ENCODE data around the gene RIPOR2.
"Not testable (repeated sequence)": the region's sequence is repeated elsewhere in the genome, so short reads cannot be mapped to it uniquely, and the experiment has no call there.

RIPOR2 gene

DNA sequence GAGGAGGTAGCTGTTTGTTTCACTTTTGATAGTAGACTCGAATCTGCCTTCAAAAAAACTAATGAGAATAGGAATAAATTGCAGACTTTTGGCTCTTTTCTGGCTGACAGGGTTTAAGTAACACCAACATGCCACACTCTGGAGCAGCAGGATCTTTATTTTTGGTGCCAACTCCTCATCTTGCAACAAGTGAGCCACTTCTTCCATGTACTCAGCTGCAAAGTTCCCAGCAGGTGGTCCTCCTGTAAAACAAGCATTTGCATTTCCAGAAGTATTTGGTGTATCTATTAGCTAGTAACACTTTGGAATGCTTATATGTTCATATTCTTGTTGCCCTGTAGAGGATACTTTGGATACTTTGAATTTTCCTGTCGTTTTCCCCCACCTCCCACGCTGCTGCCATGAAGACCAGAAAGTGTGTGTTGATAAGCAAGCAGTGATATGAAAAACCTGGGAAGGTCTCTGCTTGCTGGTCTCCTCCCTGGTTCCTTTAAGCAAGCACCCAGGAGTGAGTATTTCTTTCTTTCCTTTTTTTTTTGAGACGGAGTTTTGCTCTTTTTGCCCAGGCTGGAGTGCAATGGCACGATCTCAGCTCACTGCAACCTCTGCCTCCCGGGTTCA lies 138.1 kb downstream of the RIPOR2 start:
- DNase-seq = no peak

DNA sequence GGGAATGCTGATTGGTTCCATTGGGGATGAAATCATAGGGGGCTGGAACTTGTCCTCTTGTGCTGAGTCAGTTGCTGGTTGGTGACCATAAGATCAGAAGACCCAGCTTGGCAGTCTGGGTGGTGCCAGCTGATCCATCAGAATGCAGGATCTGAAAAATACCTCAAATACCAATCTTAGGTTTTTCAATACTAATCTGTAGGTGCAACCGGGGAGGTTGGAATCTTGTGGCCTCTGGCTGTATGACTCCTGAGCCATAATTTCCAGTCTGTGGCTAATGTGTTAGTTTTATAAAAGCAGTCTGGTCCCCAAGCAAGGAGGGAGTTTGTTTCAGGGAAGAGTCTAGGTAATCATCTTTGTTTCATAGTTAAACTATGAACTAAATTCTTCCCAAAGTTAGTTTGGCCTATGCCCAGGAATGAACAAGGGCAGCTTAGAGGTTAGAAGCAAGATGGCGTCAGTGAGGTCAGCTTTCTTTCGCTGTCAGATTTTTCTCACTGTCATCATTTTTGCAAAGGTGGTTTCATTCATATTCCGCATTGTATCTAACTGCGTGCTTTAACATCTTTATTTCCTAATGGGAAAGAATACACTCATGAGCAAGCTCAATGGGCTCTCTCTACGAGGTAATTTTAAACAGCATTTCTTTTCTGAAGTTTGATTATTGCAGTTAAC lies 139.0 kb downstream of the RIPOR2 start:
- DNase-seq = no peak

DNA sequence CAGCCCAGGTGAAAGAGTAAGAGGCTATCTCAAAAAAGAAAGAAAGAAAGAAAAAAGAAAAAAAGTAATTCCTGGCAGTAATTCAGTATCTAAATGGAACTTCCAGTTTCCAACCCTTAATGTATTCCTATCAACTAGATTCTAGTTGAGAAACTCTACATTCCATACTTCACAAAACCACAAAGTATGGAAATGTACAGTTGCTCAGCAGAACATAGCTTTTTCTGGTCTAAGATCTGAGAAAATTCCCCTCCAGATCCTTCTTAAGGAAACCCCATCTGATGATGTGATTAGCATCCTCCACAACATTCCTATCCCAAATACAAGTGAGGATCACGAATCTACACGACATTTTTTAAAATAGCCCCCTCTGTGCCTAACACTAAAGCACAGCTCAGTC lies 140.7 kb downstream of the RIPOR2 start:
- DNase-seq = no peak

DNA sequence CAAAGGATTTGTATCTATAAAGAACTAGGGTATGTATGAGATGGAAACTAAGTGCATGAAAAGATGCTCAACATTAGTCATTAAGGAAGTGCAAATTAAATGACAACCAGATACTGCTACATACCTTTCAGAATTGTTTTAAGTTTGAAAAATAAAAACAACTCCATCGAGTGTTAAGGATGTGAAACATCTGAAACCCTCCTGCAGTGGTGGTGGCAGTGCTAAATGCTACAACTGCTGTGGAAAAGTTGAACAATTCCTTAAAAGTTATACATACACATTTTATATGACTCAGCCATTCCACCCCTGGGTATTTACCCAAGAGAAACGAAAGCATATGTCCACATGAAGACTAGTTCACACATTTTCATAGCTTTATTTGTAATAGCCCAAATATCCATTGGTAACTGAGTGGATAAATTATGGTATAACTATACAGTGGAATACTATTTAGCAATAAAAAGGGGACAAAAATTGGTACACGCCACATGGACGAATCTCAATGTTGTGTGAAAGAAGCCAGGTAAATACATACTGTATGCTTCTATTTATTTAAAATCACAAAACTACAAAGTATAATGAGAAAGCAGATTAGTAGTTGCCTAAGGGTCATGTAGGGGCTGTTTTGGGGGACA lies 147.6 kb downstream of the RIPOR2 start:
- no peak for DNase-seq

DNA sequence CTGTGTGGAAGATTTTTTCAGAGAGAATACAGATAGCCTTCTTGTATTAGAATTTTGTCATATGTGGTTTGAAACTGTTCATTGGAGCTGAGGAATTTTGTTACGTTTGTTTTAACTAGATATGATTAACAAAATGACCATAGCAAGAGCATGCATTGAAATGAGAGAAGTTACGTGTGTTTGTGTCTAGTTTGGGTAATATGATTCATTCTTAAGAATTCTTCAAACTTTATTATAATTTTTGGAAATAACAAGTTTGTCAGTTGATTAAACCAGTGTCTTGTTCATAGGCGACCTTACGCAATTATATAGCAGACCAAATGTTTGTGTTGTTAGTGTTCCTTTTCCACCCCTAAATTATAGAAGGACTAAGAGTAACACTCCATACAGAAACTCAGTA lies 155.6 kb downstream of the RIPOR2 start:
- DNase-seq = no peak

DNA sequence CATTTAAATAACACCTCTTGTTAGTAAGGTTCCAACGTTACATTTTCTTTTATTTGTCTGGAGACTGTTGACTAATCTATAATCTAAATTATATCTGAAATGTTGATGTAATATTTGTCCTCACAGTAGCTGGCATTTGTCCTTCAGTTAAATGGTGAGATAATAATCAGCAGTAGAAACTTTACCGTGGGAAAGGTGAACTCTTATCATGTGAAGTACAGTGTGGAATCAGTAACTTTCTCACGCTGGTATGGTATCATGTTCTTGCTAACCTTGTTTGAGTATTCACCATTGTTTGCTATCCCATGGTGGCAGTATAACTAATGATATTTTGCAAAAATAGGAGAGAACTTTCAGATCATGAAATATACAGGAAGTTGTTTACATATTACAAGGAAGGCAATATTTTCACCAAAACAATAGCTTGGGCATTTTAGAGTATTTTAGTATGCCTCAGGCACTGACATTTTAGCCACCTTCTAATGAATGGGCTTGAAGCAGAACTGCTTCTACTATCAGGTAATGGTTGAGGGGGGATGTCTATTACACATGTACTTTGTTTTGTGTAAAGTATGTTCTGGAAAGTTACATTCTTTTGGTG lies 156.2 kb downstream of the RIPOR2 start:
- DNase-seq = no peak

DNA sequence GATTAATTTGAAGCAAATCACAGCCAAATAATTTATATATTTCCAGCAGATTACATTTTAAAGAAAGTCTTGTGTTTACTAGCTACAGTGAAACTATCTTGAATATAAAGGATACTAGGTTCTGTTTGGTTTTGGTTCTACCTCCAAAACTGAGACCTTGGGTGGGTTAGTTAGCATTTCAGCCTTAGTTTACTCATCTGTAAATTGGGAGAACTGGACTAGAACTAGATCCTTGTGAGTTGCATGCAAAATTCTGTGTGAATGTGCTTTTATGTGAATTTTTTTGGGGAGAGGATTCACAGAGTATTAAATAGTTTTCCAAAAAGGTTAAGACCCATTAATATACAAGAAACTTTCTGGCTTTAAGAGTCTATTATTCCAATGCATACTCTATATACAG lies 156.9 kb downstream of the RIPOR2 start:
- no peak for DNase-seq

DNA sequence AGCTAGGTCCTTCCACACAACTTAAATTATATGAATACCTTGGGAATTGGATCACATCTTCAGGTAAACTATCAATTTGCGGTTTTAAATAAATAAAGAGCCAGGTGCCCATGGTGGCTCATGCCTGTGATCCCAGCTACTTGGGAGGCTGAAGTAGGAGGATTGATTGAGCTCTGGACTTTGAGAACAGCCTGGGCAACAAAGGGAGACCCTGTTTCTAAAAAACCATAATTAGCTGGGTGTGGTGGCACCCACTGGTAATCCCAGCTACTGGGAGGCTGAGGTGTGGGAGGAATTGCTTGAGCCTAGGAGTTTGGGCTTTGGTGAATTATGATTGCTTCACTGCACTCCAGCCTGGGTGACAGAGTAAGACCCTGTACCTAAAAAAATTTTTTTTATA lies 157.6 kb downstream of the RIPOR2 start:
- DNase-seq = no peak

DNA sequence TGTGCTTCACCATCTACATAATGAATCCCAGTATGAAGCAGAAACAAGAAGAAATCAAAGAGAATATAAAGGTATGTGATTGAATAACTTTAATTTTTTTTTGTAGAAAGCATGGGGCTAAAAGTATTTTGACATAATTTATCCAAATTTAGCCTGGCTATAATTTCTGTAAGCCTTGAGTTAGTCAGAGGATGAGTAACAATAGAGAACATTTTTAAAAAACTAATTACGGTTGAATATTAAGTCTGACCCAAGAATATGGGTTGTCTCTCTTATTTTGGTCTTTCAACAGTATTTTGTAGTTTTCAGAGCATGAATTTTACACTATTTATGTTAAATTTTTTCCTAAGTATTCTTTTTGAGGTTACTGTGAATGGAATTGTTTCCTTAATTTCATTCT lies 158.5 kb downstream of the RIPOR2 start:
- DNase-seq = no peak

DNA sequence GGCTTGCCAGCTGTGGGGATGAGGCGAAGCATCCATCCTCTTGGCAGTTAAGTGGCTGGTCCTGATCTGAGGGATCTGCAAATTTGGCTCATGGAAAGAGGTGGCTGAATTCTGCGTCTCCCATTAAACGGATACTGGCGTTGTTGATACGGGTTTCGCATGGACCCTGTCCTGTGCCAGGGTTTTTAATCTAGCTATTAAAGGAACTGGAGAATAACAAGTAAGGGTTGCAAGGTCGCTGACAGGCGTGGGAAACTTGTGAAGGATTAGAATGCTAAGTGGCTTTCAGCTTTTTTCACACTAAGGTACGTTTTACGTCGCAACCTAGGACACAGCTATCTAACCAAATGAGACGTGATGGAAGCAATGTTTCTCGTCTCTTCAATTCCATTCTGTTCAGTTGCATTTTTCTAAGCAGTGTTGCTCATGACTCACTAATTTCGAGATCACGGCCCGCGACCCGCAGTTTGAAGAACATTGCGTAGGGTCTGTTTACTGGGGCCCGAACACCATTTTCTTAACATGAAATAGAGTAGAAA lies 160.2 kb downstream of the RIPOR2 start:
- DNase-seq = no peak

DNA sequence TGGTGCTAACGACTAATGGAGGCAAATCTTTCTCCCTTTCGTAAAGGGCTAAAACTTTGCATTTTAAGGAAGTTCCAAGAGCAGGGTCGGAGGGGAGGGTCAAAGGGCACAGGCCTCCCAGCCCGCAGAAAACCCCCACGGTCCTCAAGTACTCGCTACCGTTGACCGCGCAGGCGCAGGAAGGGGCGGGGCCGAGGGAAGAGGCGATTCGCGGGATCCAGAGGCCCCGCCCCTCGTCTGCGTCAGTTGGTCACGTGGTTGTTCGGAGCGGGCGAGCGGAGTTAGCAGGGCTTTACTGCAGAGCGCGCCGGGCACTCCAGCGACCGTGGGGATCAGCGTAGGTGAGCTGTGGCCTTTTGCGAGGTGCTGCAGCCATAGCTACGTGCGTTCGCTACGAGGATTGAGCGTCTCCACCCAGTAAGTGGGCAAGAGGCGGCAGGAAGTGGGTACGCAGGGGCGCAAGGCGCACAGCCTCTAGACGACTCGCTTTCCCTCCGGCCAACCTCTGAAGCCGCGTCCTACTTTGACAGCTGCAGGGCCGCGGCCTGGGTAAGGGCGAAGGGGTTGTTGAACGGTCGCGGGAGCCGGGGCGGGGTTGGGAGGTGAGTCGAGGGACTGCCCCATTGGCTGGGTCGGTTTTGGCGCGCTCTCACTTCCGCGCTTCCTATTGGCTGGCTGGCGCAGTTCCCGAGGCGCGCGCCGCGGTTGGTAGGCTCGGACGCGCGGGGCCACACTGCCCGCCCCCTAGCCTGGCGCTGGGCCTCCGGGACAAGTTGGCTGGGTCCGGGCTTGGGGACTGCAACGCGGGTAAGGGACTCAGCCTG lies 160.9 kb downstream of the RIPOR2 start, which contains the start of gene GMNN:
TSS of gene GMNN (plus strand) at position 242 of the 824 bp plus-strand sequence. CDS start 2,310 bp downstream, outside the sequence.
- peak; percentile 97 for DNase-seq

DNA sequence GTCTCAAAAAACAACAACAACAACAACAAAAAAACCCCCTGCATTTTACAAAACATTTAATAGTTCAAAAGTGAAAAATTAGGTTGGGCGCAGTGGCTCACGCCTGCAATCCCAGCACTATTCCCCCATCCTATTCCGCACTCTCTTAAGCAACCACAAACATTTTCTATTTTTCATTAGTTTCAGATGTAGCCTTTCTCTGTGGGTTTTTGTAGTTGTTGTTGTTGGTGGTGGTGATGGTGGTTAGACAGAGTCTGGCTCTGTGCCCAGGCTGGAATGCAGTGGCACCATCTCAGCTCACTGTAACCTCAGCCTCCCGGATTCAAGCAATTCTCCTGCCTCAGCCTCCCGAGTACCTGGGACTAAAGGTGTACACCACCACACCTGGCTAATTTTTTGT lies 167.4 kb downstream of the RIPOR2 start:
- no peak for DNase-seq

DNA sequence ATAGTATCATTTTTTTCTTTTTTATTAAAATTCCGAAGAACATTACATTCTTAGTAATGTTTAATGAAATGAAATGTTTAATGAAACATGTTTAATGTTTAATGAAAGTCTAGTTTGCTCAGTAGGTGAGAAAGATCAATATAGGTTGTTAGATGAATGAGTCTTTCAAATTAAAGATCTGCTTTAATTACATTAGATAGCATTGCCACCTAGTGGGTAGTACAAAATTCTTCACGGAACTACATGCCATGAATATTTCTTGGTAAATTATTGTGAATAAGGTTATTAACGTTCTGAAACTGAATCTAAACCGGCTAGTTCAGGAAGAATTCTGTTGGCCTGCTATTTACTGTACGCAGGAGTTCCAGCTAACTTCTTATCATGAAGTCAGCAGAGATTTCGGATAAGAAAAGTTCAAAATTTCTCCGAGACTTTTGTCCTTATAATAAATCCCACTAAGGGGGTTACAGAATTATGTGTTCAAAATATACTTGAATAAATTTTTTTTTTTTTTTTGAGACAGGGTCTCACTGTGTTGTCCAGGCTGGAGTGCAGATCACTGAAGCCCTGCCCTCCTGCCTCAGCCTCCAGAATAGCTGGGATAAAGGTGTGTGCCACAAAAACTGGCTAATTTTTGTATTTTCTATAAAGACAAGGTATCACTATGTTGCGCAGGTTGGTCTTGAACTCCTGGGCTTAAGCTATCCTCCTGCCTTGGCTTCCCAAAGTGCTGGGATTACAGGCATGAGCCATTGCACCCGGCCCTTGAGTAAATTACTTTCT lies 168.9 kb downstream of the RIPOR2 start:
- DNase-seq = peak; percentile 32

DNA sequence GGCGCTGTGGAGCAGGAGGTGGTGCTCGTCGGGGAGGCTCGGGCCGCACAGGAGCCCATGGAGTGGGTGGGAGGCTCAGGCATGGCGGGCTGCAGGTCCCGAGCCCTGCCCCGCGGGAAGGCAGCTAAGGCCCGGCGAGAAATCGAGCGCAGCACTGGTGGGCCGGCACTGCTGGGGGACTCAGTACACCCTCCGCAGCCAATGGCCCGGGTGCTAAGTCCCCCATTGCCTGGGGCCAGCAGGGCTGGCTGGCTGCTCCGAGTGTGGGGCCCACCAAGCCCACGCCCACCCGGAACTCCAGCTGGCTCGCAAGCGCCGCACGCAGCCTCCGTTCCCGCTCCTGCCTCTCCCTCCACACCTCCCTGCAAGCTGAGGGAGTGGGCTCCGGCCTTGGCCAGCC lies 169.8 kb downstream of the RIPOR2 start:
- DNase-seq = not testable (repeated sequence)

DNA sequence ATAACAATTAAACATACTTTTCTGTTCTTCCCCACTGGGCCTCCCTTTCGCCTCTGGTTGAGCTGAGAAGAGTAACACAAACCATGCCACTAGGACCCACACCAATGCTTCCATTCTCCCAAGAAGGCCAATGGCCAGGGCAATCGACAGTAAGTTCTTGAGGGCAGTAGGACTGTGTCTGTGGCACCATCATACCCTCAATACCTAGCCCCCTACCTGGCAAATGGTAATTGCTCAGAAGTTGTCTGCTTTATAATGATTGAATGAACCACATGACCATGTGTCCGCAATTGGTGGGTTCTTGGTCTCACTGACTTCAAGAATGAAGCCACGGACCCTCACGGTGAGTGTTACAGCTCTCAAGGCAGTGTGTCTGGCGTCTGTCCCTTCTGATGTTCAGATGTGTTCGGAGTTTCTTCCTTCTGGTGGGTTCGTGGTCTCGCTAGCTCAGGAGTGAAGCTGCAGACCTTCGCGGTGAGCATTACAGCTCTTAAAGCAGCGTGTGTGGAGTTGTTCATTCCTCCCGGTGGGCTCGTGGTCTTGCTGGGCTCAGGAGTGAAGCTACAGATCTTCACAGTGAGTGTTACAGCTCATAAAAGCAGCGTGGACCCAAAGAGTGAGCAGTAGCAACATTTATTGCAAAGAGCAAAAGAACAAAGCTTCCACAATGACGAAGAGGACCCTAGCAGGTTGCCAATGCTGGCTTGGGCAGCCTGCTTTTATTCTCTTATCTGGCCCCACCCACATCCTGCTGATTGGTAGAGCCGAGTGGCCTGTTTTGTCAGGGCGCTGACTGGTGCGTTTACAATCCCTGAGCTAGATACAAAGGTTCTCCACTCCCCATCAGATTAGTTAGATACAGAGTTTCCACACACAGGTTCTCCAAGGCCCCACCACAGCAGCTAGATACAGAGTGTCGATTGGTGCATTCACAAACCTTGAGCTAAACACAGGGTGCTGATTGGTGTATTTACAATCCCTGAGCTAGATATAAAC lies 170.6 kb downstream of the RIPOR2 start:
- not testable (repeated sequence) for DNase-seq

DNA sequence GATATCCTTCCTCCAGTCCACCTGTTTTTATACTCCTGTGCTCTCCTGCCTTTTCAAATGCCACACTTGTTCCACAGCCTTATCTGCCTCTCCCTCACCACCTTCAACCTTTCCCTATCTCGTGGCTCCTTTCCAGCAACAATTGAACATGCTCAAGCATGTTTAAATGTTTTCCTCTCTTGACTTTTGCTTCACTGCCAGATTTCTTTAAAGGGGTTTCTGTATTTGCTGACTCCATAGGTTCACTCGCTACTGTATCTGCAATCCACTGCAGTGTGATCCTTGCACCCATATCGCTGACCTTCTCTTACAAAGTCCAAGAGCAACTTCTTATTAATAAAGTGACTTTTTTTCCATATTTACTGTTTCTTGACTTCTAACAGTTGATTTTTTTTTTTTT lies 172.2 kb downstream of the RIPOR2 start:
- DNase-seq = no peak

DNA sequence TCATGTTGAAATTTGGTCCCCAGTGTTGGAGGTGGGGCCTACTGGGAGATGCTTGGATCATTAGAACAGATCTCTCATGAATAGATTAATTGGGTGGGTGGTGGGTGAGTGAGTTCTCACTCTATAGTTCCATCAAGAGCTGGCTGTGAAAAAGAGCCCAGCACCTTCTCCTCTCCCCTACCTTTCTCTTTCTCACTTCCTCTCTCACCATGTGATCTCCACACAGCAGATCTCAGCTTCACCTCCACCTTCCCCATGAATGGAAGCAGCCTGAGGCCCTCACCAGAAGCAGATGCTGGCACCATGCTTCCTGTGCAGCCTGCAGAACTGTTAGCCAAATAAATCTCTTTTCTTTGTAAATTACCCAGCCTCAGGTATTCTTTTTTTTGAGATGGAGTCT lies 173.9 kb downstream of the RIPOR2 start:
- no peak for DNase-seq

DNA sequence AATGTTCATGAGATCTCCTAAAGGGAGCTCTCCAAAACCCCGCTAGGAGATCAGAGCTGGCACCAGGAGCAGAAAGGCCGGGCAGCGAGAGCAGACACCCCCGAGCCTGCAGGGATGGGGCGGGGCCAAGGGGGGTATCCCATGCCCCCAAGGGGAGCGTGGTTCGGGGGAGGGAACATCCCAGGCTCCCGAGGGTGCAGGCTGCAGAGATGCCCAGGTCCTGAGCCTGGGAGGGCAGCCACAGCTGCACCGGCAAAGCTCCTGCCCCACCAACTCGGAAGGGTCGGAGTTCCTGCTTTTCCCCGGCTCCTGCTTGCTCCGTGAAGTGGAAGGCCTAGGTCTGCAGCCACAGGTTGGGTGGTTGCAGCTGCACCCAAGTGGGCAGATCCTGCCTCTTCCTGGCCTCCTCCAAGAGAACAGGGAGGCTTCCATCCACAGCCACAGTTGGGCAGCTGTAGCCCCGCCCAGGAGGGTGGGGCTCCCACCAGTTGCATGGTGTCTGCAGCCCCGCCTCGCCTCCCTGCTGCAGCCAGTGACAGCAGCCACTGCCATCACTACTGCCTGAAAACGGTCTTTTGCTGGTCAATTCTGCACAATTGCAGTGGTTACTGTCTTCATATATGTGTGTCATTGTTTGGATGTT lies 174.4 kb downstream of the RIPOR2 start:
- DNase-seq = no peak

DNA sequence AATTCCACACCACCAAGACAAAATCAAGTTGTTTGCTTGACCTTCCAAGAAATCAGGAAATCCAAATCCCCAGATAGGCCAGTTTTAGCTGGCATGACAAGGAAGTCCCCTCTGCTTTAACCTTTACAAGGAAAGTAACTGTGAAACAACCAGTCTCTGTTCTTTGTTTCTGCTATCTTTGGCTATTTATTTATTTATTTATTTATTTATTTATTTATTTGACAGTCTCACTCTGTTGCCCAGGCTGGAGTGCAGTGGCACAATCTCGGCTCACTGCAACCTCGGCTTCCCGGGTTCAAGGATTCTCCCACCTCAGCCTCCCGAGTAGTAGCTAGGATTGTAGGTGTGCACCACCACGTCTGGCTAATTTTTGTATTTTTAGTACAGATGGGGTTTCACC lies 175.6 kb downstream of the RIPOR2 start:
- no peak for DNase-seq

DNA sequence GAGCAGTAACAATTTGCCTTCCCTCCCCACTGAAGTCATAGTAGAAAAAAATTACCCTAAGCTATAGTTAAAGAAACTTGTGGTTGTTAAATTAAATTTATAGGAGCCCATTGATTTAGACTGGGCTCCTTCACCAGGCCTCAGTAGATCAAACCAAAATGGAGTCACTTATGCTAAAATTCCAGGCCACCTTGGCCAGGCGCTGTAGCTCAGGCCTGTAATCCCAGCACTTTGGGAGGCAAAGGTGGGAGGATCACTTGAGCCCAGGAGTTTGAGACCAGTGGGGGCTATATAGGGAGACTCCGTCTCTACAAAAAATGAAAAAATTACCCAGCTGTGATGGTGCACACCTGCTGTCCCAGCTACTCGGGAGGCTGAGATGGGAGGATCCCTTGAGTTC lies 176.0 kb downstream of the RIPOR2 start:
- DNase-seq = no peak
